Activated CD4-positive, alpha-beta T cell treated with anti-CD3 and anti-CD28 coated beads, Interleukin-2, Interleukin-4, amounts not matched to agents 100 ng/mL and 50 ng/mL, durations not matched to agents 16 hours and 8 hours (primary cell): Measurements from ENCODE around the gene CHI3L1.
"Not testable (repeated sequence)": the region's sequence is repeated elsewhere in the genome, so short reads cannot be mapped to it uniquely, and the experiment has no call there.

Source experiments
- DNase-seq: peaks from one replicate; pipeline ENCODE4 v3.0.0-alpha.2; 2020; ENCODE audit warnings: low spot score

Gene CHI3L1

DNA sequence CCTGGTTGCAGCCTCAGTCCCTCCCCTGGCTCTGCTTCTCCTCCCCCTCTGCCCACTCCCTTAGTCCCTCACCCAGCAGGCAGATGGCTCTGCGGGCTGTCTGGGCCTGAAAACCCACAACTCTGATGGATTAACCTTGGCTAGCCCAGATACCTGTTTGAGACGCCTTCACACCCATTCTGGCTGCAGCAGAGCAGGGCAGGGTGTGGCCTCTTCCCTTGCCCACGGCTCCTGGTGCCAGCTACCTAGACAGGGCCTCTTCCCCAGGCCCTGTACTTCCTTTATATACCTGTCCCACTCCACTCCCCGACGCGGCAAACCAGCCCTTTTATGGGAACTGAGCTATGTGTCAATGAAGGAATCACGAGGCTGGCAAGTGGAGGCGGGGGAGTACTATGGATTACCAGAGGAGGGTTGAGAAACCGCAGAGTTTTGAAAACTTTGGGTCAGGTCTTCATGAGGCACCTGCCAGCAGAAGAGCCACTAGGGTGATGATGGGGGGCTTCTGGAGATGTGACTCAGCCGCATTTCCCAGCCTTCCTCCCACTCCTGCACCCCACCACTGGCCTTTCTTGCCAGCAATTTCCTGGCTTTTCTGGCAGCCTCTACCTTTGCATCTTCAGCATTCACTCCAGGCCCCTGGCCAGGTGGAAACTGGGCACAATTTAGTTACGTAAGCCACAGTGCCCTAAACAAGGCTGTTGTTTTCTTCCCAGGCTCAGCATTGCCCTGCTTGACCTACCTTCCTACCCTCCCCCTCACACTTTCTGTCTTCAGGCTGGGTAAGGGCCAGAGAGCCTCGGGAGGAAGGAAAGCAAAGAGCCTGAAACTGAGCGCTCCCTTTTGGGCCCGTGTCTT is at the start of gene CHI3L1:
Gene CHI3L1 (minus strand): TSS at position 259 of the 858 bp plus-strand sequence. CDS start 81 bp downstream, at position 178.
- no peak for DNase-seq

DNA sequence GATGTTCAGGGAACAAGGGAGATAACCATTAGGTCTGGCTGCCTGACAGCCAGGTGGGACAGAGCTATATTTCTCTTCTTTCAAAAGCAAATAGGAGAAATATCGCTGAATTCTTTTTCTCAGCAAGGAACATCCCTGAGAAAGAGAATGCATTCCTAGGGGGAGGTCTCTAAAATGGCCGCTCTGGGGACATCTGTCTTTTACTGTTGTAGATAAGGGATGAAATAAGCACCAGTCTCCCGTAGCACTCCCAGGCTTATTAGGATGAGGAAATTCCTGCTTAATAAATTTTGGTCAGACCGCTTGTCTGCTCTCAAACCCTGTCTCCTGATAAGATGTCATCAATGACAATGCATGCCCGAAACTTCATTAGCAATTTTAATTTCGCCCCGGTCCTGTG is 48.4 kb upstream of the CHI3L1 start:
- DNase-seq, result not testable (repeated sequence)

DNA sequence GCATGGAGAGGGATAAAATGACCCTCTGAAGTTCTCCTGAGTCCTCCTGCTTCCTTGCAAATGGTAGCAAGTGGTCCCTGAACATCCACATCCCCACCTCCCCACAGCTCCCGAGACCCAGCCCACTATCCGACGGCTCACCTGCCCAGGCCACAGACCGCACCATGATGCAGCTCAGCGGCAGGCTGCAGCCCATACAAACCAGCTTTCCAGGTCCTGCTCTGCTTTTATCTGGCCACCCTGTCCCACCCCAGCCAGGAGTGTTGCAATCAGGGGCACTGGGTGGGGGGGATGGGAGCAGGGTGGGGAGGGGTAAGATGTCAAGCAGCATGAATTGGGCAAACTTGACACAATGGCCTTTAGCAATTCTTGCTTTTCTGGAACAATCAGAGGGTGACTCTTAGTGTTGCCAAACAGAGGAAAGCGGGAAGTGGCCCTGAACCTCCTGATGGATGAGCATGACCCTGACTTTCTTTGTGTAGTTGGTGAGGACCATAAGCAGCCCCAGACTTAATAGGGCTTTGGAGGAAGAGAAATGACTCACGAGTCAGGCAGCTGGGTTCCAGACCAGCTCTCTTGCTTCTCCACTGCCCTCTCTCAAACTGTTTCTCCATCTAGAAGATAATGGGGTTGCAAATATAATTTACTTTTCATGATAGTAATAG is 43.1 kb upstream of the CHI3L1 start, which contains the start of gene CHIT1:
Gene CHIT1 (minus strand): TSS at position 203 of the 665 bp plus-strand sequence. CDS start 37 bp downstream, at position 166.
- no peak for DNase-seq

DNA sequence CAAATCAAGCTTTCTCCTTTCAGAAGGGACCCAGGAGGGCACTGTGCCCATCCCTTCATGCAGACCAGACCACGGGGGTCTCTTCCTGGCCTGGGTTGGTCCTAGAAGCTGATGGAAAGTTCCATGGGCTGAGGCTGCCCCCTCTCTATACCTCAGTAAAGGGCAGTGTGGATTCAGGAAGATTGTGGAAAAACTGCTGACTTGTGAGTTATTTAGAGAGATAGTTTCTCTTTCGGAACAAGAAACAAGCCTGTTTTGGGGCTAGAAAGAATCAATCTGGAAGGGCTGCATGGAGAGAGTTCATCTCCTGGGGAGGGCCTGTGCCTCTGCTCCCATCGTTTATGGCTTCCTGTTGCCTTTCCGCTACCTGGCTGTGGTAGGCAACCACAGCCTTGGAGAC is 42.2 kb upstream of the CHI3L1 start:
- no peak for DNase-seq

DNA sequence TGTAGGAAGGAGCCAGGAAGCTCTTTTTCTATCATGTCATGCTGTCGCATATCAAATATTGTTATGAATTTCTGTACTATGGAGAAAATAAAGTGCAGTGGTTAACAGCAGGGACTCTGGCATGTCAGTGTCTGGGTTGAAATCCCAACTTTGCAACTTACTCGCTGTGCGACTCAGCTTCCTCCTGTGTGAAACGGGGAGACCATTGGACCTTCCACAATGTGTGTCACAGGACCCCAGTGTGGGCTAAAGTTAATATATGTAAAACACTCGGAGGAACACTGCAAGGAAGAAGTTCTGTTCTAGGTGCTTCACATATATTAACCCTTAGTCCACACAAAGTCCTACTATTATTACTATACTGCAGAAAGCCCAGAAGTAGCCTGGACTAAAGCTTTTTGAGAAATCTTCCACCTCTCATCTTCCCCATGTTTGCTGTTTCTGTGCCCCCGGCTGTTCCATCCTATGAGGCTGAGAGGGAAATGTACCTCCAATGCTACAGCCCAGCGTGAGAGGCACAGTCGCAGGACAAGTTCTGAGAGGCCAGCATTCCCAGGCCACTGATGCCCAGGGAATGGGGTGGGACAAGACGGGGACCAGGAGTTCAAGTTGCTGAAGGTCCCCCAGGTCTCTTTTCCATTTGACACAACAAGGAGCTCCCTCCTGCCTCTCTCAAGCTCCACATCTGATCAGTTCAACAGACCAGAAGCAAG is 41.0 kb upstream of the CHI3L1 start:
- DNase-seq, result no peak

DNA sequence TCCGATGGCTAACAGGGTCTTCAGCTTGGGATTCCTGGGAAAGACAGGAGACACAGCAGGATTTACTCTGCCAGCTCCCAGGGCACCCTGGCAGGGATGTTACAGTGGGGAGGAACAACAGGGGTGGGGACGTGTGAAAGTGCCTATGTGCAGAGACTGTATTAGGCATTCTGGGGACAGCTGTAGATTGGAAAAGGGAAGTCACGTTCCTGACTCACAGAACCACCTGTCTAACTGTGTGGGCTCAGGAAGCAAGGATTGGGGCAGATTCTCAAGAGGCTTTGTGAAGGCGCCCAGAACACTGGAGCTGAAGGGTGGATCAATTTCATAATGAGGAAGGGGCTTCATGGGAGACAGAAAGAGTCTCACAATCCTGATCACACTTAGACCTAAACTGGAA is 38.6 kb upstream of the CHI3L1 start:
- DNase-seq, result no peak

DNA sequence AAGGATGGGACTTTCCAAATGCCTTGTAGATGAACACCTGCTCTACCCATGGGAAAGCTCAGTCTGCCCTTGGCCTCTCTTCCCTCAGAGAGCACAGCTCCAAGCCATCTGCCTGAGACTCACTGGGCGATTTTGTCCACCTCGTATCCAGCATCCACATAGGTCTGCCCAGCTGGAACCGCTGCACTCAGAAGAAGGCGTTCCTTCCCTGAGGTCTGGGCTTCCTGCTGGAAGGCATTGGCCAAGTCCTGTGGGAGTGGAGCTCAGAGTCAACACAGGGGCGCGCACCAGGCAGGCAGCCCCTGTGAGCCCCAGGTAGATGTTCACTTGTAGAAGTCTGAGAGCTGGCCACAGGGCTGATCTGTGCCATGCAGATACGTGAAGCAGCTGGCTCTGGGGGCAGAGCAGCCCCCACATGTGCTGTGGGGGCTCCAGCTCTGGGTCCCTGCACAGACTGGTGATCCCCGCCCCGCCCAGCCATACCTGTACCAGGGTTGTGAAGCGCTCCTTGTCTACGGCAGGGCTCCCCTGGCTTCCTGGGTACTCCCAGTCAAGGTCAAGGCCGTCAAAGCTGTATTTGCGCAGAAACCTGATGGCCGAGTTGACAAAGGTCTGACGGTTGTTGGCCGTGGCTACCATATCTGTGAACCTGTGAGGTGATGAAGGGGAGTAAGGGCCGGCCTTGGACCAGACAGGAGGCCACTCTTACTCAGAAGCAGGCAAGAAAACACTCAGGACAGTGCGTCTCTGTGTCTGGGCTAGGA is 36.7 kb upstream of the CHI3L1 start:
- DNase-seq, result no peak

DNA sequence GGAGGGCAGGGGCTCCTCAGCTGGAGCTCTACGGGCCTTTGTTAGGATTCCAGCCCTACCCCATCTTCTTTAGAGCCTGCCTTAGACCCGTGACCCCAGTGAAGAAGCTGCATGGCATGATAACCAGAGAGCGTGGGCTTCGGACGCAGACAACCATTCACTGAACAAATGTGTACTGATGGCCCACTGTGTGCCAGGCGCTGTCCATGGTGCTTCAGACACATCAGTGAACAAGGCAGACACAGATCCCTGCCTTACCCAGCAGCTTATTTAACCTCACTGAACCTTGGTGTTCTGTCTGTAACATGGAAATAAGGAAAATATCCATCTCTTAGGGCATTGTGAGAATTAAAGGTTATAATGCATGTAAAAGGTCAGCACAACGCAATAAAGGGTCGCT is 33.4 kb upstream of the CHI3L1 start:
- DNase-seq, result no peak

DNA sequence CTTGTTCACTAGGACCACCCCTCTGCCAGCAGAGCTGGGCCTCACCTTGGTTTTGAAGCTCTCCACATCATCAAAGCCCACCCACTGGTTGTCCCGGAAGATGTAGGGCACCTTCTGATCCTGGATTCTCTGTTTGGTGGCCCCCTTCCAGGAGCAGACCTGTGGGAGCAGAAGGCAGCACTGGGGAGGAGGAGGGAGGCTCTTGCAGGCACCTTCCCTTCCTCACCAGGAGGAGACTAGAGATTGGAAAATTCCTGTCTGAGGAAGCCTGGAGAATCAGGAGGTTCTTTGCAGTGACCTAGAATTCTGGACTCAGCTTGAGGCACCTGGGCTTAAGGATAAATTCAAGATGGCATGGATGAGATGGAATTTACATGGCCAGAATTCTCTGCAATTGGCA is 32.7 kb upstream of the CHI3L1 start:
- DNase-seq, result no peak

DNA sequence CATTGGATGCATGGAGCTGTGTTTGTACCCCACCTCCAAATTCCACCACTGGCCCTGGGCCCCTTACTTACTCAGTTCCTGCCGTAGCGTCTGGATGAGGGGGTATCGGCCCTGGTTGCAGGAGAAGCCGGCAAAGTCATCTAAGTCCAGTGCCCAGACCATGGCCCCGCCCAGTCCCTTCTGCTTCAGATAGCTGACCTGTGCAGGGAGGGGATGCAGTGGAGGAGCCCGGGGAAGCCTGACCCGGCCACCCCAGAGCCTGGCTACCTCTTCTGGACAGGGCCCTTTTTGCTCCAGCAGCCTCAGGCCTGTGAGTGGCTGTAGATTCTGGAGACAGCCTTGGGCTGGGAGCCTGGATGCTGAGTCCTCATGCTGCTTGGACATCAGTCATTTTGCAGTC is 31.2 kb upstream of the CHI3L1 start:
- DNase-seq, result no peak

DNA sequence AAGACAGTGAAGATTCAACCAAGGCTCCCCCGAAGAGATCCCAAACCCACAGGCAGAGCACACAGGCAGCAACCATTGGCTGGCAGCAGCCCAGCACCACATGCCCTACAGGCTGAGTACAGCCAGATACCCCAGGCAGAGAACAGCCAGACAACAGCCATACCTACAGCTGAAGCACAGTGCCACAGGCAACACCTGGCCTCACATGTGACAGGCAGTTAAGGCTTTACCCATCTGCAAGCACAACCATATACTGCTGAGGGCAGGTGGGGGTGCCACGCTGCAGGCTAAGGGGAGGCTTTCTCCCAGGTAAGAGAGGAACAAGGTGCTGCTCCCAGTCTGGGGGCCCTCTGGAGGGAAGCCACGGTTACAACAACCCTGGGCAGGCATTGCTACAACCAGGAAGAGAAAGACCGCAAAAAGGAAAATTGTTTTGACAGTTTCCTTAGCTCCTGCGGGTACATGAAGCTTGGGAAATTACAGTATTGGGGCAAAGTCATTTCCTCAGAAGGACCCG is 30.7 kb upstream of the CHI3L1 start:
- DNase-seq, result no peak

DNA sequence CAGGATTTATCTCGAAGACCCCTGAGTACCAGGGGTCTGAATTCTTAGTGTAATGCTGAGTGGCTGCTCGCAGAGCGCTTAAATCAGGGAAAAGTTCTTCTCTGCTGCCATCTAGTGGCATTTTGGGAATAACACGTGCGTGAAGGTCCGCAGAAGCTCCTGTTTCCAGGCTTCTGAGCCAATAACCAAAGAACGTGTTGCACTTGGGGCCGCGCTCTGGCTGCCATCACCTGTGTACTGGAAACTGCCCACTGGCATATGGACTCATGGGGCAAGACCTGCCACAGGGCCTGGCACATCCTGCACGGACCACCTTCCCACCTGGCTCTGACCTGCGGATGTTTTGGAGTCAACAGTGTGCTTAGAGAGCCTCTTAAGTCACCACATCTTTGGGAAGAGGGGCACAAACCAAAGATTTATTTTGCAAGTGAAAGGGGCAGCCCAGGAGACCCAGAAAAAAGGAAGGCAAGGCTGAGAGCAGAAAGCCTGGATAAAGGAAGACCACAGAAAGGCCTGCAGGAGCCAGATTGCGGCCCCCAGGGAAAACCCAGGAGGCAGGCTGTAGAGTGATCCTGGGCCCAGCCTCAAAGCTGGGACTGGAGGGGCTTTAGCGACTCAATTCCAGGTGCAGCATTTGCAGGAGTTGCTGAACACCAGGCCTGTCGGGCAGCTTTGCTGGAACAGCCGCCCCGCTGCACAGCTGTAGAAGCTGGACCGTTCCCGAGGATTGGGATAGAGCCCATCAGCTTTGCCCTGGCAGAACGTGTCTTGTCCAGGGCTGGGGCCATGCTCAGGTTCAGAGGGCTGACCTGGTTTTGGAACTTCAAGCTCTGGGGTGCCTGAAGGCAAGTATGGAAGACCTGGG is 30.0 kb upstream of the CHI3L1 start:
- peak; percentile 67 for DNase-seq

DNA sequence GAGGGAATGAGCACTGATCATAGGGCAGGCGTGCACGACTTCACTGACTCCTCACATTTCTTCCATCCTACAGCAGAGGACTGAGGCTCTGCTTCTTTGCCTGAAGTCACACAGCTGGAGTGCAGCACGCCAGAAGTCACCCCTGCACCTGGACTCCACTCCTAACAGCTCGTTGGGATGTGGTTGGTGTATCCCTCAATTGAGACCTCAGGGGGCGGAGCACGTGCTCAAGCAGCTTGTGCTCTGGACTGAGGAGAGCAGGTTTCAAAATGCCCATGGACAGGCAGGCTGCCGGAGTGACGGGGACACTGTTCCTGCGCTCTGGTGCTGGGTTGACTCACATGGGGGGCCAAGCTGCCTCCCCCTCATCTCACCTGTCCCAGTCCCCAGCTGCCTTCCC is 29.1 kb upstream of the CHI3L1 start:
- DNase-seq, result no peak

DNA sequence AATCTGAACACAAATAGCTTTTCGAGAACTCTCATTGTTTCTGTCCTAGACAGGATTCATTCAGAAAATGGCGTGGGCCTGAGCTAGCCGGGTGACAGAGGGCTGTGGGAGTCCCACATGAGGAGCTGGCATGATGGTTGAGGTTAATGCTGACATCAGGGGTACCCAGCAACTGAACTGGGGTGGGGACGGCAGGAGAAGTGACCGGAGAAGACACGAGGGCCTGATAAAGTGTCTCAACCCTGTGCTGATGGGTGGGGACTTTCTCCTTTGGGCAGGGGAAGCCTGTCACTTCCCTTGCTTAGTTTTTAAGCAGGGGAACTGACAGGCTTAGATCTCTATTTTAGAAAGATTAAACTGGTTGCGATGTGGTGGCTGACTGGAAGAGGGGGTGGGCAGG is 28.4 kb upstream of the CHI3L1 start:
- no peak for DNase-seq

DNA sequence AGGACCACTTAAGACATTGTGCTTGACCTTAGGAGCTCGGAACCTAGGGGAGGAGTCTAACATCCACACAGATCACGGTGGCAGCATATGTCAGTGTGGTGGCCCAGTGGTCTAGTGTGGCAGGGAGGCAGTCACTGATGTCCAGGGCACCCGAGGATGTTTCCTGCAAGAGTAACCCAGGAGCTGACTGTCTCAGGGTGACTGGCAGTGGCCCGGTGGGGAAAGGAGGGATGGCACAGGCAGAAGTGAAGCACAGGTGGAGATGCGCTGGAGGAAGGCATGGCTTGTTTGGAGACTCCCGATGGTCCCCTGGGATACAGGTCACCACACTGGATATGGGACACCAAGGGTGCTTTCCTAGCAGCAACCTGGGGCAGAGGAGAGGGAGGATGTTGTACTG is 26.6 kb upstream of the CHI3L1 start:
- no peak for DNase-seq

DNA sequence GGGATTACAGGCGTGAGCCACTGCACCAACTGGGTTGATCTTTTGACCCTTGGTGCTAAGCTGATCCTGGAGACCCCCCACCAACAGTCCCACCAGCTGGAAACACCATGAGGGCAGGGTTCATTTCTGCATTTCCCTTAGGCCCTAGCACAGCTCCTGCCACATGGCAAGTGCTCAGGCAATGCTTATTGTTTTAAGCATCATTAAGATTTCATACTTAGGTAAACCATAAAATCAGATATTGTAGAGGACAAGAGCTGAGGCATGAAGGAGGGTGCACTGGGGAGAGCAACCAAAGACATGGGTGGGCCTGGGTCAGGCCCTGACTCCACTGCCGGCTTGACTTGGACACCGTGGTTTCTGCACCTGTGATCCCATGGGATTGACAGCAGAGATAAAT is 25.3 kb upstream of the CHI3L1 start:
- DNase-seq, result no peak

DNA sequence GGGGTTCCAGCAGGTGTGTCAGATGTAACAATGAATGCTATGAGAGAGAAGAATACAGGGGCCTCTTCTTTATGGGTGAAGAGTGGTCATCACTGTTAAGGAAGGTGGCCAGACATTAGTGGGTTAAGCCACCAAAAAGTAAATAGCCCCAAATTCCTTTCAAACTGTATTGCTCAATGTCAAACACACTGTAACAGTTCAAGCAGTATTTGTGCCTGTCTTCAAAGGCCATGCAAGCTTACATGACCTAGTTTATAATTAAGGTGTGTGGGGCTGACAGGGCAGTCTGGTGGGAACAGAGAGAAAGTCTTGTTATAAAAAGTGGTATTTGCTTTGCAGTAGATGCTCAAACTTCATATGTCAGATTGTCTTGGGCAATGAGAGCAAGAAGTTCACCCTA is 24.5 kb upstream of the CHI3L1 start:
- DNase-seq, result no peak

DNA sequence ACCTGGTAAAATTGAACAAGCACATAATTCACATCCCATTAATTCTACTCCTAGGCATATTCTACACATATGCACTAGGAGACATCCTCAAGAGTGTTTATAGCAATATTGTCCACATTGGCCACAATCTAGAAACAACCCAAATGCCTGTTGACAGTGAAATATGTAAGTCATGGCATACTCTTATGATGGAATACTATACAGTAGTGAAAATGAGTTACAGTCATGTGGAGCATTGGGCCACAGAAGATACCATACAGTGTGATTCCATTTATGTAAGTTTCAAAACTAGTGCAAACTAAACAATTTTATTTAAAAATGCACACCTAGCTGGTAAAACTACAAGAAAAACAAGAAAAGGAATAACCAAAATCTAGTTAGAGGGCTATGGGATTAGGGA is 23.8 kb upstream of the CHI3L1 start:
- no peak for DNase-seq

DNA sequence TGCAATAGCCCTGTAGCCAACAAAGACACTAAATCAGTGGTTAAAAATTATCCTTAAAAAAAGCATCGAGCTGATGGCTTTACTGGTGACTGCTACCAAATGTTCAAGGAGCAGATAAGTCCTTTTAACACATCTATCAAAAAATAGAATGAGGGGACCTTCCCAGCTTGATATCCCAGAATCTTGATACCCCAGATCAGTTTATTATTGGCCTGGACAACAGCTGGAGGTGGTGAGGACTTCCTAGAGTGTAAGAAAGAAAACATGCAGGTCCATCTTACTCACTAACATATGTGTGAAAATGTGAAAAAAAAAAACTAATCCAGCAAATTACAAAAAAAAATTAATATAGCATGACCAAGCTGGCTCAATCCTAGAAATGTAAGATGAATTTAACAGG is 21.7 kb upstream of the CHI3L1 start:
- DNase-seq, result no peak

DNA sequence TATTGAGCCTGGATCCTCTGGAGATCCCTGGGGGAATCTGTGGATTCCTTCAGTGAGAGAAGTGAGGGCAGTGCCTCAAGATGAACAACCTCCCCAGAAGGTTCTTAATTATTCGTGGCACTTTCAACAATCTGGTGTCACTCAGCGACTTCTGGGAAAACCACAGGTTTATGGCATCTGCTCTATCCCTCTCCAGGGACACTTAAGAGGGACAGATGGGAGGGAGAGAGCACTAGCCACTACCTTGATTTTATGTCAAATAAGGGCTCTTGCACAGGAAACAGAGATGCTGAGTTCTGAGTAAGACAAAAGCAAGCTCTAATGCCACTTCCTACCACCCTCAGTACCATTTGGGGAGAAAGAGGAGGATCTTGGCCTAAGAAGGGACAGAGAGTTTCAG is 21.2 kb upstream of the CHI3L1 start:
- no peak for DNase-seq

DNA sequence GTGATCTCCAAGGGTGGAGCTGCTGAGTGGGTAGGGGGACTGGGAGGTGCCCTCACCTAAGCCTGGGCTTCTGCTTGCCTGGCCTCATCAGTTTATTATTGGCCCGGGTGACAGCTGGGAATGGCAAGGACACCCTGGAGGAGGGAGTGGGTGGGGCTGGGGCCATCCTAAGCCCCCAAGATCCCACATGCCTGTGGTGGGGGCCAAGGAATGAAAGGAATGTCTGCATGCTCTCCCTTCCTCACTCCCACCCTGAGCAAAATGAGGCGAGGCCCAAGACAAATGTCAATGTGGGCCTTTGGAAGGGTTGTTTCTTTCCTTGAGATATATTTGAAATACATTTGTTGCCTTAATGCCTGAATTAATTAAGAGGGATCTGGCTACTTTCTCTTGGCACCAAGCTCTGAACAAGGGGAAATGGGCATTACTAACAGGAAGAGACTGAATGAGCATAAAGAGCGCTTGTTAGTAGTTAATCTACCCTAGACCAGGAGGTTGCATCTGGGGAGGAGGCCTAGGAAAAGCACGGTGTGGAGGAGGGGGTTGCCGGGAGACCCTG is 19.7 kb upstream of the CHI3L1 start:
- DNase-seq, result no peak
